HG02870 (cell line): ENCODE results near the gene SLC9A3.

ENCODE experiments used
- ATAC-seq: cut with Tn5 transposase; IDR thresholded peaks from one replicate; pipeline ENCODE4 v1.9.1; 2021; ENCODE audit warnings: mild to moderate bottlenecking, moderate library complexity; ENCODE audit not compliant: unreplicated experiment

The SLC9A3 gene

GRCh38 chr5:555058-555623 is 30.9 kb upstream of the SLC9A3 start:
- no peak for ATAC-seq

GRCh38 chr5:554284-554988 is 30.2 kb upstream of the SLC9A3 start:
- no peak for ATAC-seq

GRCh38 chr5:553874-554273 is 29.6 kb upstream of the SLC9A3 start:
- no peak for ATAC-seq

GRCh38 chr5:551406-551805 is 27.2 kb upstream of the SLC9A3 start:
- no peak for ATAC-seq

DNA sequence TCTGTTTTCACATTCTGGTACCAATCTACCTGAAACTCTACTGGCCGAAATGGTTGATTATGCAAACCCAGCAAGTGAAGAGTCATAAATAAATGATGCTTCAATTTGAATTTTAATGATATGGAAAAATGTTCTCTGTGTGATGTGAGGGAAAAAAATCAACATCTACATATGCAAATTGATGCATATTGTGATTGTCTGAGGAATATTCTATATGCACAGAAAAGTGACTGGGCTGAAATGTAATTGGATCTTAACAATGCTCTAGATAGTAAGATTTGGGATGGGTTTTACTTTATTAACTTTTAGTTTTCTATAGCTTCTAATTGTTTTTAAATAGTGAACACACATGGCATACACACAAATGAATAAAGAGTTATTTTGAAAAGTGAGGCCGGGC is 25.0 kb upstream of the SLC9A3 start:
- ATAC-seq, result no peak

DNA sequence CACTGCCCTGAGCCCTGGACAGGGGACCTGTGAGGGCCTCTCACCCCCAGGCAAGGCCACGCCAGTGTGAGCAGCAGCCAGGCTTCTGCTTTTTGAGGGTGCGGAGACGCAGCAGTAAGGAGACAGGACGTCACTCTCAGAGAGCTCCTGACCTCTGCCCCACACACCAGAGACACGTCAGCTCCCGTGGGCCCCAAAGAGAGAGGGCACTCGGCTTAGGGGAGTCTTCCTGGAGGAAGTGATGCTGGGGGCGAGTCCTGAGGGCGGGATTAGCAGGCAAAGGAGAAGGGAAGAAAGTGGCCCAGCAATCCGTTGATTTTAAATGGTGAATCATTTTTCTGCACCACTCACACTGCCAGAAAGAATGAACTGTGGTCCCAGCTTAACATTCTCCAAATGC is 24.0 kb upstream of the SLC9A3 start:
- ATAC-seq, result no peak

- ATAC-seq, result no peak
Measured at GRCh38 chr5:547086-547924, 23.1 kb upstream of the SLC9A3 start.

GRCh38 chr5:546376-546908 is 22.2 kb upstream of the SLC9A3 start:
- no peak for ATAC-seq

GRCh38 chr5:545641-546375 is 21.6 kb upstream of the SLC9A3 start:
- no peak for ATAC-seq

DNA sequence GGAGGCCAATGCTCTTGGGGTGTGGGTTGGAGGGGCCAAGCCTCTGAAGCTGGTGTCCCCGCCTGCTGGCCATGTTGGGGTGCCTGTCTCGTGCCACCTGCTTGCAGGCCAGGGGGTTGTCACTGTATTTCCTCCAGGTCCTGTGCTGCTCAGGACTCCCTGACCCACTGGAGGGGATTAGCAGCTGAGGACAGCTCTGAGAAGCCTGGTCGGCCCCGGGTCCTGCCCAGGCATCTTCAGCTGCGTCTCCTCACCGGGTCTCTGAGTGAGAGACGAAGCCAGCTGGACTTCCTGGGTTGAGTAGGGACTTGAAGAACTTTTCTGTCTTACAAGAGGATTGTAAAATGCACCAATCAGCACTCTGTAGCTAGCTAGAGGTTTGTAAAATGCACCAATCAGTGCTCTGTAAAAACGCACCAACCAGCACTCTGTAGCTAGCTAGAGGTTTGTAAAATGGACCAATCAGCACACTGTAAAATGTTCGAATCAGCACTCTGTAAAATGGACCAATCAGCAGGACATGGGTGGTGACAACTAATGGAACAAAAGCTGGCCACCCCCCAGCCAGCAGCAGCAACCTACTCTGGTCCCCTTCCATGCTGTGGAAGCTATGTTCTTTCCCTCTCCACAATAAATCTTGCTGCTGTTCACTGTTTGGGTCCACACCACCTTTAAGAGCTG is 20.6 kb upstream of the SLC9A3 start:
- no peak for ATAC-seq

GRCh38 chr5:543755-544674 is 19.8 kb upstream of the SLC9A3 start:
- peak; percentile 94 for ATAC-seq

DNA sequence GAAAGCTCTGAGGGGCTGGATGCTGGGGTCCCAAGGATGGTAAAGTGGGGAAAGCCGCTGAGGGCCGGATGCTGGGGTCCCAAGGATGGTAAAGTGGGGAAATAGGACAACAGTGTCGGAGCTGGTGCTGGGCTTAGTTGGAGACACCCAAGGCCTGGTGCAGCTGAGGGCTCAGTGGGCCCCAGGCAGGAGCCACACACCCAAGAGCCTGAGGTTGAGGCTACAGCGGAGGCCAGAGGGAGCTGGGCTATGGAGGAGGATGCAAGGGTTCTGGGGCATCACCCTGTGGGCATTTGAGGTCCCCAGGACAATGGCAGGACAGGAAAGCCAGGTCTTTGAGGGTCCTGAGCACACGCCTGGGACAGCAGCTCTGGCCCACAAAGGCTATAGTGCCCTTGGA is 19.1 kb upstream of the SLC9A3 start:
- no peak for ATAC-seq

GRCh38 chr5:542319-543311 is 18.4 kb upstream of the SLC9A3 start:
- ATAC-seq, result no peak

DNA sequence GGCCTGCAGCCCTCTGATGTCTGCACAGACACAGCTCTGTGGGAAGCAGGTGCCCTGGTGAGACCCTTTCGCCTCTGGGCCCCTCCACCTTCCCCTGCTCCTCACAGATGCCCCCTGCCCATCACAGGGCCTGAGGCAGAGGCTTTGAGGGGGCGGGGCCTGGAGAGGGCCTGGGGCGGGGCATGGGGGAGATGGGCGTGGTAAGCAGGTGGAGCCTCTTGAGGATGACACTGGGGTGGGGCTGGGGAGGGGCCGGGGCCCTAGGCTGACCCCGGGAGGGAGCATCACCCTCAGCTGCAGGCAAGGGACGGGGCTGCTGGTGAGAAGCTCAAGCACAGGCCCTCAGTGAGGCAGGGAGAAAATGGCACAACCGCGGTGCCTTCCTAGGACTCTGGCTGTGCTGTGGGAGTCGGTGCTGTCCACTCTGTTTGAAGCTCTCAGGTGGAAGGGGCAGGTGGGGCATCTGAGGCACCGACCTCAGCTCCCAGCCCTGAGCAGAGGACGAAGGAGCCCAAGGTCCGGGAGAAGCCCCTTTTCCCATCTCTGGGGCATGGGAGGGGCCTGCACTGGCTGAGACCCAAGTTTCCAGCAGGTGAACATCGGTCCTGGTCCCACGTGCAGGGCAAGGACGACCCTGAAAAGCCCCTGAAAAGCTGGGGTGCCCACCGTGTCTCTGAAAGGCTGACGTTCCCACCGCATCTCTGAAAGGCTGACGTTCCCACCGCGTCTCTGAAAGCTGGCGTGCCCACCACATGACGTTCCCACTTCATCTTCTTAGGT is 17.5 kb upstream of the SLC9A3 start:
- ATAC-seq, result no peak

- no peak for ATAC-seq
Measured at GRCh38 chr5:540906-541538, 16.8 kb upstream of the SLC9A3 start.

- no peak for ATAC-seq
Measured at GRCh38 chr5:540071-540905, 16.0 kb upstream of the SLC9A3 start.
